Stimulated activated CD4-positive, alpha-beta T cell treated with anti-CD3 and anti-CD28 coated beads, Interleukin-4, amount 100 ng/mL, for 24 hours (primary cell): ENCODE data around the gene C19orf81.
"Not testable (repeated sequence)": the region's sequence is repeated elsewhere in the genome, so short reads cannot be mapped to it uniquely, and the experiment has no call there.

ENCODE experiments used
- DNase-seq: peaks from one replicate; pipeline ENCODE4 v3.0.0-alpha.2; 2020

The C19orf81 gene

GRCh38 chr19:50649433-50650391 is at the start of gene C19orf81:
C19orf81 (plus strand) TSS chr19:50649445; CDS start chr19:50649445, 0 bp downstream.
- DNase-seq: no peak

- no peak for DNase-seq
Measured at GRCh38 chr19:50601407-50602088, 47.7 kb upstream of the C19orf81 start.

- DNase-seq: no peak
Measured at GRCh38 chr19:50602089-50602422, 47.2 kb upstream of the C19orf81 start.

- DNase-seq: no peak
Measured at GRCh38 chr19:50602496-50602895, 46.7 kb upstream of the C19orf81 start.

GRCh38 chr19:50602935-50603334 is 46.3 kb upstream of the C19orf81 start:
- DNase-seq: no peak

GRCh38 chr19:50604264-50605073 is 44.8 kb upstream of the C19orf81 start:
- DNase-seq: not testable (repeated sequence)

GRCh38 chr19:50606059-50606836 is 43.0 kb upstream of the C19orf81 start:
- DNase-seq: not testable (repeated sequence)

- no peak for DNase-seq
Measured at GRCh38 chr19:50607388-50607787, 41.9 kb upstream of the C19orf81 start.

GRCh38 chr19:50607874-50608785 is 41.1 kb upstream of the C19orf81 start:
- peak; percentile 77 for DNase-seq

GRCh38 chr19:50612504-50613404 is 36.5 kb upstream of the C19orf81 start:
- not testable (repeated sequence) for DNase-seq

- DNase-seq: not testable (repeated sequence)
Measured at GRCh38 chr19:50618379-50618778, 30.9 kb upstream of the C19orf81 start.

- not testable (repeated sequence) for DNase-seq
Measured at GRCh38 chr19:50619184-50619583, 30.1 kb upstream of the C19orf81 start.

- not testable (repeated sequence) for DNase-seq
Measured at GRCh38 chr19:50620394-50620906, 28.8 kb upstream of the C19orf81 start.

GRCh38 chr19:50624949-50625600 is 24.2 kb upstream of the C19orf81 start:
- no peak for DNase-seq

- DNase-seq: no peak
Measured at GRCh38 chr19:50626011-50626410, 23.2 kb upstream of the C19orf81 start.

- no peak for DNase-seq
Measured at GRCh38 chr19:50626795-50627194, 22.4 kb upstream of the C19orf81 start.

GRCh38 chr19:50628146-50628545 is 21.1 kb upstream of the C19orf81 start:
- DNase-seq: no peak

- no peak for DNase-seq
Measured at GRCh38 chr19:50628551-50628950, 20.7 kb upstream of the C19orf81 start.

GRCh38 chr19:50629194-50629593 is 20.1 kb upstream of the C19orf81 start:
- DNase-seq: no peak
